Measurements from ENCODE around the gene MAP2. TPM values are rescaled to one million over a fixed set of nuclear protein-coding genes. Genes with fewer than 3 reads are reported as not detected.

Gene MAP2
- total and polyA plus RNA-seq, 2 of the 8 experiments (the other 6 are each of a cell fraction or from before 2014, with no cell fraction given): 5.9 to 9.4 TPM

GRCh38 chr2:209442939-209443338 is 19.1 kb downstream of the MAP2 start:
- no peak overlapping the region for H2BK20ac ChIP-seq (ENCODE audit: low read length)
- ChIA-PET CTCF (ENCODE audit: partially characterized antibody) (interaction anchor here (1.0 to 1.2 kb wide), 3 partner anchors 8 to 112 kb away, joined by 3 read pairs; no protein-coding TSS in a partner anchor), POLR2A (ENCODE audit: partially characterized antibody) (no interaction called here)
- no peak overlapping the region for H2BK5ac ChIP-seq (ENCODE audit: low read depth, low read length)
- no peak overlapping the region for H3K4me2 ChIP-seq (ENCODE audit: insufficient read depth in 1 of 2, low read depth in 2 of 2, low read length in 2 of 2)
- no peak overlapping the region for H4K5ac ChIP-seq (ENCODE audit: insufficient read length, low read depth, low read length)
- FAIRE-seq (no peak), DNase-seq (ENCODE audit: low read depth in 1 of 2, low spot score in 2 of 2) (no peak)
- H3K9ac ChIP-seq (replicated peaks in 1 of 4; ENCODE audit: extremely low read depth in 1 of 4, low read depth in 3 of 4, low read length in 3 of 4): no peak overlapping the region
- no peaks in the 10 kb centered on the region for H3K79me1 ChIP-seq (ENCODE audit: low read depth, low read length)
- no peaks in the 10 kb centered on the region for H4K20me1 ChIP-seq (replicated peaks in 1 of 2; ENCODE audit: control insufficient read depth in 1 of 2, insufficient read depth in 2 of 2, low read length in 2 of 2)
- peaks cover 0 to 3% (median 0%) of the 10 kb centered on the region in 4 experiments; a peak in 1 of 7 replicates for H3K4me1 ChIP-seq (replicated peaks in 1 of 4; ENCODE audit: control insufficient read depth in 3 of 4, insufficient read depth in 4 of 4, low read length in 3 of 4)
- H3K23ac ChIP-seq (ENCODE audit: insufficient read length): no peak overlapping the region
- no peaks in the 10 kb centered on the region for H3K23me2 ChIP-seq (ENCODE audit: low read depth, low read length)
- H2AK5ac ChIP-seq (ENCODE audit: low read depth, low read length): no peak overlapping the region
- H4K91ac ChIP-seq (replicated peaks; ENCODE audit: insufficient read length, low read length): no peak overlapping the region
- H3K56ac ChIP-seq (replicated peaks; ENCODE audit: insufficient read length, low read depth, low read length): no peak overlapping the region
- H3K36me3 ChIP-seq (ENCODE audit: control insufficient read depth in 2 of 4, insufficient read depth in 4 of 4, low read length in 3 of 4): no peaks in the 10 kb centered on the region
- H3K79me2 ChIP-seq (ENCODE audit: control insufficient read depth in 1 of 2, insufficient read depth in 2 of 2, low read length in 2 of 2): no peaks in the 10 kb centered on the region
- H2BK12ac ChIP-seq (ENCODE audit: low read depth, low read length): no peak overlapping the region
- no peak overlapping the region for H2BK15ac ChIP-seq (ENCODE audit: low read length)
- no peak overlapping the region for H4K8ac ChIP-seq (ENCODE audit: extremely low read depth, insufficient read depth, low read length)
- H3K4me3 ChIP-seq (ENCODE audit: extremely low read depth in 1 of 4, insufficient read depth in 2 of 4, low read depth in 3 of 4, low read length in 4 of 4): no peak overlapping the region
- no peak overlapping the region for H3K4ac ChIP-seq (replicated peaks; ENCODE audit: insufficient read length, low read depth, low read length)
- H2AFZ ChIP-seq (ENCODE audit: low read length): no peak overlapping the region
- no peak for TF ChIP-seq TAF1 (IDR thresholded peaks at IDR 0.05; ENCODE audit: low read depth, low read length)
- H3K9me3 ChIP-seq (ENCODE audit: insufficient read depth in 2 of 2, low read depth in 1 of 2, low read length in 1 of 2): no peaks in the 10 kb centered on the region
- no peak overlapping the region for H3K18ac ChIP-seq (ENCODE audit: extremely low read depth, low read length)
- H2BK120ac ChIP-seq (replicated peaks; ENCODE audit: low read depth, low read length): no peak overlapping the region
- no peaks in the 10 kb centered on the region for H3K27me3 ChIP-seq (replicated peaks in 1 of 4; ENCODE audit: control insufficient read depth in 3 of 4, extremely low read depth in 1 of 4, insufficient read depth in 3 of 4, low read length in 3 of 4)
- no peak overlapping the region for H3K27ac ChIP-seq (ENCODE audit: low read depth, low read length)
- no peak overlapping the region for H3K14ac ChIP-seq (ENCODE audit: insufficient read length)
- WGBS, 2 experiments (ENCODE audit: extremely low coverage in 1 of 2, insufficient coverage in 1 of 2, insufficient read length in 1 of 2, insufficient replicate concordance in 2 of 2, low coverage in 1 of 2, low lambda C conversion rate in 2 of 2, missing lambda C conversion rate in 1 of 2): 83% methylated on average over 1 of the region's 1 CpG; no CpG with 5 or more reads in 1 of the 2 experiments

Measured in H1 (cell line).